Hepatocyte (in vitro differentiated cells): ENCODE measurements around the gene CEBPZOS.

ENCODE experiments used
- CTCF ChIP-seq: fragments of 200-600 bp; sonication (generic); IDR thresholded peaks from 2 replicates; pipeline ENCODE4 v1.5.1; 2016; ENCODE audit warnings: antibody characterized with exemption, mild to moderate bottlenecking; ENCODE audit not compliant: poor library complexity
- EZH2 ChIP-seq: fragments of 200-600 bp; sonication (generic); IDR thresholded peaks from 2 replicates; pipeline ENCODE4 v1.6.1; 2016; ENCODE audit warnings: antibody characterized with exemption, mild to moderate bottlenecking, borderline replicate concordance
- EZH2phosphoT487 ChIP-seq: fragments of 200-600 bp; sonication (generic); IDR thresholded peaks from one replicate; pipeline ENCODE4 v1.6.1; 2018; ENCODE audit warnings: antibody characterized with exemption, mild to moderate bottlenecking, low read depth, moderate library complexity; ENCODE audit not compliant: unreplicated experiment, severe bottlenecking

GRCh38 chr2:37246205-37246604 lies 49.9 kb downstream of the CEBPZOS start:
- TF ChIP-seq CTCF (no peak), EZH2 (no peak), EZH2phosphoT487 (no peak)
